Endothelial cell of umbilical vein (primary cell): ENCODE data around the gene SLC11A1.

ENCODE experiments used
- EZH2 ChIP-seq: IDR thresholded peaks from 2 replicates; pipeline ENCODE4 v1.6.1; 2012; ENCODE audit warnings: borderline replicate concordance, low read depth, mild to moderate bottlenecking, moderate library complexity, low read length, inconsistent platforms; ENCODE audit not compliant: severe bottlenecking
- FOS ChIP-seq: IDR thresholded peaks from 2 replicates; pipeline ENCODE4 v1.6.1; 2011; ENCODE audit warnings: mild to moderate bottlenecking, low read length, moderate library complexity, borderline replicate concordance; ENCODE audit not compliant: insufficient read depth
- MYC ChIP-seq: IDR thresholded peaks from one replicate; pipeline ENCODE4 v1.6.1; 2011; ENCODE audit warnings: mild to moderate bottlenecking, low read depth, low read length
- POLR2A ChIP-seq: IDR thresholded peaks from 2 replicates; pipeline ENCODE4 v1.6.1; 2012; ENCODE audit warnings: low read depth, mild to moderate bottlenecking, control low read depth, low read length
- POLR2AphosphoS5 ChIP-seq: IDR thresholded peaks from 2 replicates; pipeline ENCODE4 v1.6.1; 2012; ENCODE audit warnings: low read depth, mild to moderate bottlenecking, control low read depth, low read length, moderate library complexity; ENCODE audit not compliant: insufficient read depth
- TF ChIP-seq, protein P1 (sequence below), 2 donors: IDR thresholded peaks; 1 replicate in 1 of 2; 2 replicates in 1 of 2; pipeline ENCODE4 v1.5.1; 2011; ENCODE audit warnings: low read length in 2 of 2, mild to moderate bottlenecking in 2 of 2, moderate library complexity in 2 of 2, control low read depth in 1 of 2, inconsistent platforms in 1 of 2, low read depth in 1 of 2; ENCODE audit not compliant: insufficient read depth in 1 of 2; ENCODE audit errors: extremely low read depth in 1 of 2

DNA sequence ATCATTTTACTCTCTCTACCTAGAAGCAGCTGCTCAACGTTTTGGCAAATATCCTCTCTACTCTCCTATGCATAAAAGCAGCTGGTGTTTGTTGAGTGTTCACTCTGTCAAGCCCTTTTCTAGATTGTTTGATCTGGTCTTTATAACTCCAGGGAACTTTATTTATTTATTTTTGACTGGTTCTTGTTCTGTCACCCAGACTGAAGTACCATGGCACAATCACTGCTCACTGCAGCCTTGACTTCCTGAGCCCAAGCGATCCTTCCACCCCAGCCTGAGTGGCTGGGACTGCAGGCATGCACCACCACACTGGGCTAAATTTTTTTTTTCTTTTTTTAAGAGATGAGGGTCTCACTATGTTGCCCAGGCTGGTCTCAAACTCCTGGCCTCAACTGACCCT, 12.7 kb upstream of the SLC11A1 start:
- TF ChIP-seq, protein P1, sequence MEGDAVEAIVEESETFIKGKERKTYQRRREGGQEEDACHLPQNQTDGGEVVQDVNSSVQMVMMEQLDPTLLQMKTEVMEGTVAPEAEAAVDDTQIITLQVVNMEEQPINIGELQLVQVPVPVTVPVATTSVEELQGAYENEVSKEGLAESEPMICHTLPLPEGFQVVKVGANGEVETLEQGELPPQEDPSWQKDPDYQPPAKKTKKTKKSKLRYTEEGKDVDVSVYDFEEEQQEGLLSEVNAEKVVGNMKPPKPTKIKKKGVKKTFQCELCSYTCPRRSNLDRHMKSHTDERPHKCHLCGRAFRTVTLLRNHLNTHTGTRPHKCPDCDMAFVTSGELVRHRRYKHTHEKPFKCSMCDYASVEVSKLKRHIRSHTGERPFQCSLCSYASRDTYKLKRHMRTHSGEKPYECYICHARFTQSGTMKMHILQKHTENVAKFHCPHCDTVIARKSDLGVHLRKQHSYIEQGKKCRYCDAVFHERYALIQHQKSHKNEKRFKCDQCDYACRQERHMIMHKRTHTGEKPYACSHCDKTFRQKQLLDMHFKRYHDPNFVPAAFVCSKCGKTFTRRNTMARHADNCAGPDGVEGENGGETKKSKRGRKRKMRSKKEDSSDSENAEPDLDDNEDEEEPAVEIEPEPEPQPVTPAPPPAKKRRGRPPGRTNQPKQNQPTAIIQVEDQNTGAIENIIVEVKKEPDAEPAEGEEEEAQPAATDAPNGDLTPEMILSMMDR (IDR thresholded peaks at IDR 0.05; ENCODE audit: extremely low read depth in 1 of 2, insufficient read depth in 1 of 2, low read depth in 1 of 2, low read length in 2 of 2): no peak
- no peak for TF ChIP-seq EZH2
- no peak for TF ChIP-seq POLR2A
- no peak for TF ChIP-seq FOS
- TF ChIP-seq MYC: no peak
- TF ChIP-seq POLR2AphosphoS5: no peak
